HepG2 (cell line): Measurements from ENCODE around the gene CUL4B. TPM values are rescaled to one million over a fixed set of nuclear protein-coding genes. Genes with fewer than 3 reads are reported as not detected.

Experiments used
- DMAP1 ChIP-seq: IDR thresholded peaks from 2 replicates; pipeline ENCODE4 v1.6.1; 2016
- DPF2 ChIP-seq: sonication (generic); formaldehyde crosslinking; IDR thresholded peaks from 2 replicates; pipeline ENCODE4 v1.4.0; 2020; ENCODE audit warnings: mild to moderate bottlenecking, low read depth, missing genetic modification reagents, borderline replicate concordance
- ELF1 ChIP-seq: sonication (generic); formaldehyde crosslinking; IDR thresholded peaks from 2 replicates; pipeline ENCODE4 v1.4.0; 2020; ENCODE audit warnings: missing genetic modification reagents
- FOSL2 ChIP-seq: sonication (generic); formaldehyde crosslinking; IDR thresholded peaks from 2 replicates; pipeline ENCODE4 v1.4.0; 2020; ENCODE audit warnings: missing genetic modification reagents
- FOXO1 ChIP-seq: sonication (generic); formaldehyde crosslinking; IDR thresholded peaks from 2 replicates; pipeline ENCODE4 v1.4.0; 2020; ENCODE audit warnings: missing genetic modification reagents
- GMEB2 ChIP-seq: IDR thresholded peaks from 2 replicates; pipeline ENCODE4 v1.6.1; 2016; ENCODE audit warnings: missing biosample characterization, missing genetic modification reagents, low read depth
- GPN1 ChIP-seq: sonication (generic); formaldehyde crosslinking; IDR thresholded peaks from 2 replicates; pipeline ENCODE4 v1.5.1; 2020; ENCODE audit warnings: missing genetic modification reagents, borderline replicate concordance
- HOXA5 ChIP-seq: sonication (generic); formaldehyde crosslinking; IDR thresholded peaks from 2 replicates; pipeline ENCODE4 v1.4.0; 2020; ENCODE audit warnings: missing genetic modification reagents
- HOXA7 ChIP-seq: sonication (generic); formaldehyde crosslinking; IDR thresholded peaks from 2 replicates; pipeline ENCODE4 v1.8.1; 2022; ENCODE audit warnings: mild to moderate bottlenecking, missing genetic modification reagents, moderate library complexity
- IKZF4 ChIP-seq: sonication (generic); formaldehyde crosslinking; IDR thresholded peaks from 2 replicates; pipeline ENCODE4 v1.5.1; 2020; ENCODE audit warnings: borderline replicate concordance, mild to moderate bottlenecking, low read depth, missing genetic modification reagents; ENCODE audit errors: not compliant biosample characterization
- MEIS2 ChIP-seq: sonication (generic); formaldehyde crosslinking; IDR thresholded peaks from 2 replicates; pipeline ENCODE4 v1.9.0; 2021; ENCODE audit warnings: mild to moderate bottlenecking, missing genetic modification reagents
- NONO ChIP-seq, 2 experiments: fragments of 450-650 bp in 1 of 2; sonication (generic) in 1 of 2; formaldehyde crosslinking in 1 of 2; IDR thresholded peaks in 1 of 2; conservative IDR thresholded peaks in 1 of 2; 2 replicates each; pipeline versions ENCODE4 v1.6.1 to v1.8.0; 2017 to 2022; ENCODE audit warnings: mild to moderate bottlenecking in 1 of 2, missing genetic modification reagents in 1 of 2, moderate library complexity in 1 of 2
- PCBP1 ChIP-seq: fragments of 200-400 bp; formaldehyde crosslinking; IDR thresholded peaks from 2 replicates; pipeline ENCODE4 v1.6.1; 2017; ENCODE audit warnings: mild to moderate bottlenecking, low read depth, low read length, borderline replicate concordance
- POLR2A ChIP-seq, 2 experiments: IDR thresholded peaks; 2 replicates each; pipeline ENCODE4 v1.6.1; 2011; ENCODE audit warnings: low read depth in 2 of 2, low read length in 2 of 2, mild to moderate bottlenecking in 1 of 2, moderate library complexity in 1 of 2; ENCODE audit not compliant: insufficient read depth in 1 of 2
- PRDM15 ChIP-seq: sonication (generic); formaldehyde crosslinking; IDR thresholded peaks from 2 replicates; pipeline ENCODE4 v1.4.0; 2020; ENCODE audit warnings: missing genetic modification reagents
- SRF ChIP-seq: IDR thresholded peaks from 2 replicates; pipeline ENCODE4 v1.6.1; 2011; ENCODE audit warnings: mild to moderate bottlenecking, low read depth, low read length, moderate library complexity
- TBL1XR1 ChIP-seq: fragments of 150-350 bp; IDR thresholded peaks from 2 replicates; pipeline ENCODE4 v1.6.1; 2014; ENCODE audit warnings: borderline replicate concordance, low read length; ENCODE audit not compliant: partially characterized antibody
- ZFY ChIP-seq: sonication (generic); formaldehyde crosslinking; IDR thresholded peaks from 2 replicates; pipeline ENCODE4 v1.4.0; 2020; ENCODE audit warnings: missing genetic modification reagents
- ZNF296 ChIP-seq: sonication (generic); formaldehyde crosslinking; conservative IDR thresholded peaks from 2 replicates; pipeline ENCODE4 v1.5.0; 2020; ENCODE audit warnings: mild to moderate bottlenecking, missing genetic modification reagents
- ZNF326 ChIP-seq: sonication (generic); formaldehyde crosslinking; IDR thresholded peaks from 2 replicates; pipeline ENCODE4 v1.4.0; 2020; ENCODE audit warnings: missing genetic modification reagents, borderline replicate concordance
- ZNF749 ChIP-seq: sonication (generic); formaldehyde crosslinking; IDR thresholded peaks from 2 replicates; pipeline ENCODE4 v1.8.0; 2022; ENCODE audit warnings: mild to moderate bottlenecking, missing genetic modification reagents, moderate library complexity, borderline replicate concordance
- polyA plus RNA-seq, 8 experiments: library from polyadenylated mRNA; depleted of rRNA in 3 of 8; stranded (reverse) in 7 of 8; unstranded in 1 of 8; fragments of >200 nt; fragmentation: Illumina TruSeq in 4 of 8; extraction: Trizol in 4 of 8; gene quantifications; 2 replicates each; pipeline versions ENCODE4 v1.2.1 to v1.2.3, GENCODE V29; 2011 to 2016; ENCODE audit warnings: low read depth in 4 of 8, missing spikeins in 1 of 8, mixed read lengths in 1 of 8; ENCODE audit not compliant: insufficient read depth in 1 of 8
- total RNA-seq, 5 experiments: library from RNA; depleted of rRNA; stranded (reverse); fragments of >200 nt; fragmentation: Illumina TruSeq; extraction: Trizol; gene quantifications; 2 replicates each; pipeline ENCODE4 v1.2.3, GENCODE V29; 2016; ENCODE audit warnings: low read depth in 1 of 5
- TF ChIP-seq, protein P1 (sequence below): sonication (generic); formaldehyde crosslinking; IDR thresholded peaks from 2 replicates; pipeline ENCODE4 v1.5.0; 2020; ENCODE audit warnings: missing genetic modification reagents, mild to moderate bottlenecking, borderline replicate concordance

Gene CUL4B
- total and polyA plus RNA-seq, 2 of the 13 experiments (the other 11 are each of a cell fraction or from before 2014, with no cell fraction given): 21.6 to 28.5 TPM

DNA sequence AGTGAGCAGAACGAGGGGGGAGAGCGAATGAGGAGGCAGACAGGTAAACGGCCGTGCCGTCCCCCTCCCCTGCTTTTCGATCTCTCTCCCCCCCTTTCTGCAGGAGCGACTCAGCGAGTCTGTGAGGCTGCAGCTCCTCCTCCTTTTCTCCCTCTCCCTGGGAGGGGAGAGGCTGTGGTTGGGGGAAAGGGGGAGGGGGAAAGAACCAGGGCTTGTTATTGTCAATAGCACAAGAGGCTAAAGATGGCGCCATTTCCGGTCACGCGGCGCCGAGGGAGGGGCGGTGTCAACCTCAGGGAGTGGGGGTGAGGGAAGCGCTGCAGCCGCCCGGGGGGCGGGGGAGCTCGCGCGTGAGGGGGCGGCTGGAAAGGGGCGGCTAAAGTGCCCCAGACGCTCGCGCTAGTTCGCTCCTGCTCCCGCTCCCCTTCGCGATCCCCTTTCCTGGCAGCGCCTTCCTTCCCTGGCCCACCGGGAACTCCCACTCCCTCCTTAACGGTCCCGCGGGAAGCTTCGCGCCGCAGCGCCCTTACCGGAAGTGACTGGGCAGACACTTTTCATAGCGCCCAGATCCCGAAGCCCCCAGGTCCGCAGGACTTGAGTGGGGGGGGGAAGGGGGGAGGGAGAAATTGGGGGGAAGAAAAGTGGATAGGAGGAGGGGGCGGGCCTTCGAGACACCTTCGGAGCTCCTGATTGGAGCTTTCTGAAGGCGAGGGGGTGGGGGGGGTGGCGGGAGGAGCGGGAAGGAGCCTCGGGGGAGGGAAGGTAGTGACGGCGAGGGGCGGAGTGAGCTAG, at the start of gene CUL4B (continued):
- TF ChIP-seq IKZF4 (CRISPR knock-in tag): no peak
- TF ChIP-seq MEIS2 (CRISPR knock-in tag): no peak; the same call in 1 of the 2 replicates
- TF ChIP-seq HOXA7 (CRISPR knock-in tag): no peak
- no peak for TF ChIP-seq ZNF296 (CRISPR knock-in tag)
- peak; percentile 45 to 55; a peak in 3 of 4 replicates for TF ChIP-seq POLR2A (IDR thresholded peaks at IDR 0.05; ENCODE audit: insufficient read depth in 1 of 2, low read depth in 2 of 2, low read length in 2 of 2)
- TF ChIP-seq PRDM15 (CRISPR knock-in tag): no peak
- TF ChIP-seq DMAP1: peak; percentile 59; the same call in 1 of the 2 replicates
- TF ChIP-seq PCBP1: peak; percentile 65; the same call in 1 of the 2 replicates
- TF ChIP-seq GMEB2 (CRISPR knock-in tag): no peak
- TF ChIP-seq DPF2: no peak
- TF ChIP-seq HOXA5 (CRISPR knock-in tag): no peak
- TF ChIP-seq ZNF749 (CRISPR knock-in tag): no peak
- no peak for TF ChIP-seq NONO (IDR thresholded peaks at IDR 0.05)
- peak; percentile 58 for TF ChIP-seq NONO (CRISPR knock-in tag; conservative IDR thresholded peaks at IDR 0.05)
- TF ChIP-seq ZNF326 (CRISPR knock-in tag): no peak
- peak; percentile 40; the same call in 1 of the 2 replicates for TF ChIP-seq ELF1 (CRISPR knock-in tag)
- no peak for TF ChIP-seq TBL1XR1
- TF ChIP-seq FOSL2 (CRISPR knock-in tag): 0 out of 2 replicates have a peak, but pooled peaks have one; percentile 1
- peak; percentile 43; the same call in 1 of the 2 replicates for TF ChIP-seq SRF
- no peak for TF ChIP-seq GPN1
- TF ChIP-seq ZFY: no peak
- TF ChIP-seq, protein P1, sequence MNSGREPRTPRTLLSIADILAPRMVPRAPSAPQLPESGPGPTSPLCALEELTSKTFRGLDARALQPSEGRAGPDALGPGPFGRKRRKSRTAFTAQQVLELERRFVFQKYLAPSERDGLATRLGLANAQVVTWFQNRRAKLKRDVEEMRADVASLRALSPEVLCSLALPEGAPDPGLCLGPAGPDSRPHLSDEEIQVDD (CRISPR knock-in tag): no peak
- TF ChIP-seq FOXO1 (CRISPR knock-in tag): no peak
